GM20431 (cell line): ENCODE measurements around the gene ARHGAP21.
"Not testable (repeated sequence)": the region's sequence is repeated elsewhere in the genome, so short reads cannot be mapped to it uniquely, and the experiment has no call there.

Experiments used
- in situ Hi-C: fragments of 300-500 bp; cut with MseI, MboI; formaldehyde crosslinking; loops from one replicate; pipeline ENCODE4 v1.15.0; 2020; ENCODE audit warnings: low sequenced_read_pairs; ENCODE audit not compliant: unreplicated experiment

ARHGAP21 gene

DNA sequence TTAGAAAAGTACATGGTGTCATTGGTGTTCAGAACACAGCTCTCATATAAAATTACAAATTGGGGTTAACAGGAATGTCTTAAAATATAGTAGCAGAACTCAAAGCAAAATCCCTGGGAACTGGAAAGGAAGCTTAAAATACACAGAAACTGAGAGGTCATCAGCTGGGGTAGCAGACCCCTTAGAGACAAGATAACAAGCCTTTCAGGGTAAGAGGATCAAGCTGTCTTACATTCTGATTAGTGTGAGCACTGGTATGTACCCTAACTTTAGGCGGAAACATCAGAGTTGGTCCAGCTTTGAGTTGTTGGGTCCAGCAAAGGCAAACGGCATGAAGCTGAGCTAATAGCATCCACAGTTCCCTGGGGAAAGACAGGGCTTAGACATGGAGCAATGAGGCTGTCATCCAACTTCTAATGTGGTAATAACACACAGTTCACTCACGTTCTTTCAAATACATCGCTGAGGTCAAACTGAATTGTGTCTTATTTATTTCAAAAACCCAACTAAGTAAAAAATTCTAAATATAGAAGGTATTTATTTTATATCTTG is 32.6 kb downstream of the ARHGAP21 start:
- in situ Hi-C loops = no loop called here

DNA sequence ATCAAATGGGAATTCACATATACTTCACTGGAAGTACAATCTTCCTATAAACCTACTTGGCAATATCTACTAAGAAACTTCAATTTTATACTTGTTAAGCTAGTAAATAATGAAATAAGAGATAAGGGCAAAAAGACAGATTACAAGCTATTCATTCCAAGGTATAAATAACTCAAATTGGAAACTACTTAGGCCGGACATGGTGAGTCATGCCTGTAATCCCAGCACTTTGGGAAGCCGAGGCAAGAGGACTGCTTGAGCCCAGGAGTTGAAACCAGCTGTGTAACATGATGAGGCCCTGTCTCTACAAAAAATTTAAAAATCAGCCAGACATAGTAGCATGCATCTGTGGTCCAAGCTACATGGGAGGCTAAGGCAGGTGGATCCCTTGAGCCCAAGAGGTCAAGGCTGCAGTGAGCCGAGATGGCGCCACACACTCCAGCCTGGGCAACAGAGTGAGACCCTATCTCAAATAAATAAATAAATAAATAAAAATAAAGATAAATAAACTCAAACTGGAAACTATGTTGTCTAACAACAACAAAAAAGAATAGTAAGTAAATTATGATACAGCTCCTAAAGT is 37.6 kb downstream of the ARHGAP21 start:
- in situ Hi-C loops = no loop called here

DNA sequence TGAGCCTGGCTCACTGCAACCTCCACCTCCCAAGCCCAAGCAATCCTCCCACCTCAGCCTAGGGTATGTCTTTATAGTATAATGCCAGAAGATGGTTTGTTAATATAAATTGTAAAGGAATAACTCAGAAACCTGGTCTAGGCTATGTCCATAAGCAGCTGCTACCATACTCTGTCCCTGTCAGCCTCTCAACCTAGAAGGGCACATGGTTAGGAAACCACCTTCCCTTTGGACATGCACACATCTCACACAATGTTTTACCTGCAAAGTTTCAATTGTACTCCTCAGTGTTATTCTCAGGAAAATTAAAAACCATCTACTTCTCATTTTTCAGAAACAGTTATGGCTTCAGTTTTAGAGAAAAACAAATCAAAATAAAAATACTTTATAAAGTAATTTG is 40.1 kb downstream of the ARHGAP21 start:
- in situ Hi-C loops = no loop called here

DNA sequence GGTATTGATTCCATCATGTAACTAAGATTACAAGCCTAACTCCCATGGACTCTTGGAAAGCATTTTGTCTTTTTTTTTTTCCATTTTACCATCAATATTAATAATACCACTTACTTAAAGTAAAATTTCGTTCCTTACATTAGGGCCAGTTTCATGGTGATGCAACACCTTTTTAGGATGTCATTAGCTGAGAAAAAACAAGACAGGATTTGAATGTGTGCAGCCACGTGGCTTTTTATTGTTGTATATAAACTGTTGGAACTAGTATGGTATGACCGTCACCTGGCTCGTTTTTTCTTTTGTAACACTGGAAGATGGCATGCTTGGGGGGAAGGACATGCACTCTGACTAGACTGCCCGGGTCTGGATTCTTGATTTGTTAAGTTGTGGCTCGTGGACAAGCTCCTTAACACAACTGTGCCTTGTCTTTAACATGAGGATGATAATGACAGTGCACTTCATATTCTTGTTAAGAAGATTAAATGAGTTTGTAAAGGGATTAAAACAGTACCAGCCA is 42.1 kb downstream of the ARHGAP21 start:
- in situ Hi-C loops = no loop called here

DNA sequence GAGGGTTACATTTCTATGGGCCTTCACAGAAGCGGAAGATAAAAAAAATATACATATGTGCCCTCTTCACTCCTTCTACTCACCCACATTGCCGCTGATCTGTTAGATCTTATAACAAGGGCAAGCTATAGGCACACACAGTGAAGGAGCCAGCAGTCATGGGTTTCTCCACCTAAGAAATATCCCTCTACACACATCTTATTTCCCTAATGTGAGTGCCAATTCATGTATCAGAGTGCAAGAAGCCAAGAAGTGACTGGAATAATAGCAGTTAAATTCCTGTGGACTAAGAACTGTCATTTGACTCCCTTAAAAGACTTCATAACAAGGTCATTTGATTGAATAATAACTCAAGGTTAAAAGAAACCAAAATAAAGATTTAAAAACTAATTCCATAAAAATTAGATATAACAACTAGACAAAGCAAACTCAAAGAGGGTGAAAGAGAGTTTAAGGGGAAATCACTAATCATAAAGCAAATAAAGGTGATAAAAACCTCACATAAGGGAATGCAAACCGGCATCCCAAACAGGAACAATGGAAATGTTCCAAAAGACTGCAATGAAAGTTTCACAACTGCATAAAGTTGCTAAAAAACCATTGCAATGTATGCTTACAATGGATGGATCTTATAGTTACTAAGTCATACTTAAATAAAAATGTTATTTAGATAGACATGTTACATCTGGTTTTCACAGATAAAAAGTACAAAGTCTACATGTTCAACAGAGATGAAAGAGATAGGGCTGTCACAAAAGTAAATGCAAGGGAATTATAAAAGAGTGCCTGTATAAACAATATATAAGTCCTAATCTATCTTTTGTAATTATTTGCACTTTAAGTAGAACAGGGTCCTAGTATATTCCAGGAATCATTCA is 42.8 kb downstream of the ARHGAP21 start:
- in situ Hi-C loops = no loop called here

DNA sequence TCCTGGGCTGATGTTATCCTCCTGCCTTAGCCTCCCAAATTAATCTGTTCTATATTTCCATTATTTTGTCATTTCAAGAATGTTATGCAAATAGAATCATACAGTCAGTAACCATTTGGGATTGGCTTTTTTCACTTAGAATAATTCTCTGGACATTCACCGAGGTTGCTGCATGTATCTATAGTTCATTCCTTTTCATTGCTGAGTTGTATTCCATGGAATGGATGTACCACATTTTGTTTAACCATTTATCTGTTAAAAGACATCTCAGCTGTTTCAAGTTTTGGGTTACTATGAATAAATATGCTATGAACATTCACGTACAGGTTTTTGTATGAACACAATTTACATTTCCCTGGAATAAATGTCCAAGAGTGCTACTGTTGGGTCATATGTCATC is 44.9 kb downstream of the ARHGAP21 start:
- in situ Hi-C loops = no loop called here

DNA sequence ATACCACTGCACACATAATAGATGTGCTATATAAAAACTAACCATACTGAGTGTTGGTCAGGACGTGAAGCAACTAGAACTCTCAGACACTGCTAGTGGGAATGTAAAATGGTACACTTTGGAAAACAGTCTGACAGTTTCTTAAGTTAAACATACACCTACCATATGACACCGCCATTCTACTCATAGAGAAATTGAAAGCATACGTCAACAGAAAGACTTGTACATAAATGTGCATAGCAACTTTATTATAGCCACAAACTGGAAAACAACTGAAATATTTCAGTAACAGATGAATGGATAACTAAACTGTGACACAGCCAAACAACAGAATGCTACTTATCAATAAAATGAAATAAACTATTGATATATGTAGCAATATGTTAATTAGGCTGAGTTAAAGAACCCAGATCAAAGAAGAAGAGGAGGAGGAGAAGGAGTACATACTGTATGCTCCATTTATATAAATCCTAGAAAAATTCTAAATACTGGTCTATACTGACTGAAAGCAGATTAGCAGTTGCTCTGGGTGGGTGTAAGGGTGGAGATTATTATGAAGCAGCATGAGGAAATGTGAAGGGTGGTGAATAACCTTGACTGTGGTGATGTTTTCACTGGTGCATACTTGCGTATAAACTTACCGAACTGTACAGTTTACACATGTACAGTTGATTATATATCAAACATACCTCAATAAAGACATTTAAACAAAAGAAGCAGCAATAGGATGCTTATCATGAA is 48.6 kb downstream of the ARHGAP21 start:
- in situ Hi-C loops = no loop called here

DNA sequence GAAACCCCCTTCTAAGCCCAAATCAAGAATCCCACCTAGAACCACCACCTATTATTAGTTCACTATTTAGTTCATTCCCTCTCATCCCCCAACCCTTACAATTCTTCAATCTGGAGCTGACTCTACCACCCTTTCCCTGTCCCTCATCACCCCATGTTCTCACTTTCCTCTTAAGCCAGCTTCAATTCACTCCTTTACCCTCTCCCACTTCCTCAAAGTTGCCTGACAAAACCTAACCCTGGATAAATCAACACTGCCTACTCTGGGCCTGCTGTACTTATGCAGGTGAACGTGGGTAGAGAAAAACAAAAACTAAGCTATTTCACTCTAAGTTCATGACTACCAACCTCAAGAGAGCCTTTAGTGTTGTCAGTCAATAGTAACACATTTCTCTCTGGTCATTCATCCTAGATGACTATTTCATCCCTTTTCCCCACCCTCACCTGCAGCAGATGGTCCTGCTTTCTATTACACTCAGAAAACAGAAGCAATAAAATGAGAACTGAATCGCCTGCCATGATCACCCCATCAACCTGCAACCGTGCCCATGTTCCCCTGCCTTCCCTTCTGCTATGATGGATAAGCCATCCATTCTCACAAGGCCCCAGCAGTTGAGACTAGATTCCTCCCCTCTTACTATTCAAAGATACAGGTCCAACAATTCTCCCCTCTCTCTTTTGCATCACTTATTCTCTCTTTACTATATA is 52.6 kb downstream of the ARHGAP21 start:
- in situ Hi-C loops = no loop called here

DNA sequence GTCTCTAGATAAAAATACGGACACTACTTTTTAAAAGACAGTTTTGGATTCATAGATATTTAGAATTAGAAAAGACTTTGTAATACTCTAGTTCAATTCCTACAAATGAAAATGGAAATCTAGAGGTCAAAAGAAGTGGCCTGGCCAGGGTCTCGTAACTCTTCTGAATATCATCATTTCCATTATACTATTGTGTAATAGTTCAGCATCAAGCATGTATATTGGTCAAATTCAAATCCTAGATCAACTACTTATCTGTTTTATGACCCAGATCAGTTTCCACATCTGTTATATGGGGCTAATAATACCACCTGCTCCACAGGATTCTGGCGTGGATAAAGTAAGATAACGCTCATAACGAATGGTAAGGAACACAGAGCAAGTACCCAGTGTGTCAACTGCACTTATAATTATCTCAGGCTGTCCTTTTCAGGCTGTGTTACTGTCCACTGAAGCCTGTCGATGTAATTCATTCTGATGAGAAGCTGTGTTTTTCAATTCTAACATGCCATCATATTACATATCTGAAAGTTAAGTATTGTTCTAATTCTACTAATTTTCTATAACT is 54.3 kb downstream of the ARHGAP21 start:
- in situ Hi-C loops = no loop called here

DNA sequence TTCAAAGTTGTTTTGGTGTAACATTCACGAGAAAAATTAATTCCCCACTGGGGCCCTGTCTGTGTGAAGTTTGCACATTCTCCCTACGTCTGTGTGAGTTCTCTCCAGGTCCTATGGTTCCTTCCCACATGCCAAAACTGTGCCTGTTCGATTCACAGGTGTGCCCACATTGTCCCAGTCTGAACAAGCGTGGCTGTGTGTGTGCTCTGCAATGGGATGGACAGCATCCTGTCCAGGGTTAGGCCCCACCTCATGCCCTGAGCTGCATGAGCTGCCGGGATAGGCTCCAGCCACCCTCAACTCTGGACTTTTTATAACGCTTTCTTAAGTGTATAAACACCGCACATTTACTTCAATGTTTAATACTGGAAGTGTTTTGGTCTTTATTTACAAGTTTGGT is 55.4 kb downstream of the ARHGAP21 start:
- in situ Hi-C loops = no loop called here

DNA sequence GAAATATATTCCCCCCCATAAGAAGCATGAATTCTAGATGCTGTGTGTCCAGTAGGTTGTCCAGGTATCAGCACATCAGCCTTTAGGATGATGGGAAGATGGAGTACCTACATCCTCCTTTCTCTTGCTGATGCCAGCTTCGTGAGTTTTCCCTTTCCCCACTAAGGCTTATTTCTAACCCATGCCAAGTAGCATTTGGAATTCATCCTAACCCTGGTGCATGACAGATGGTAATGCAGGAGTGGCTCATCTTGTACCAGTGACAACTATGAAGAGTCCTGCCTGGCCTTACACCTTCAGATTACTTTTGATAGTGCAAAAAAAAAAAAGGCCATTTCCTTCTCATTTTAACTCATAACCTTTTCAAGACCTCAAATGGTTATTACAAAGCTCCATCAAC is 58.7 kb downstream of the ARHGAP21 start:
- in situ Hi-C loops = no loop called here

DNA sequence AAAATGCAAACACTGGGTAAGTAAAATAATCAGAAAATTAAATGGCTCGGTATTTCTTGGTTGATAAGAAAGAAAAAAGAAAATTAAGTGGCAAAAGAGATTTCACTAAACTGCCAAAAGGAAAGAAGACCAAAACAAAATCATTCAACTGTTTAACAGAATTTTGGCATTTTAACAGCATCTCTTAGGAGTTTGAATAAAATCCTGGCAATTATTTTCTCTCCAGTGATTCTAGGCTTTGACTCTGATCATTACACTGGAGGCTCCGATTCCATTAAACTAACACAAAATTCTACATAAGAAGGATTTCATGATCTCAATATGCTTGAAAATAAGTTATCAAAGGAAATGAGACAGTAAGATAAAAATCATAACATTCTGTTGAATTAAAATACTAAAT is 62.3 kb downstream of the ARHGAP21 start:
- in situ Hi-C loops = no loop called here

DNA sequence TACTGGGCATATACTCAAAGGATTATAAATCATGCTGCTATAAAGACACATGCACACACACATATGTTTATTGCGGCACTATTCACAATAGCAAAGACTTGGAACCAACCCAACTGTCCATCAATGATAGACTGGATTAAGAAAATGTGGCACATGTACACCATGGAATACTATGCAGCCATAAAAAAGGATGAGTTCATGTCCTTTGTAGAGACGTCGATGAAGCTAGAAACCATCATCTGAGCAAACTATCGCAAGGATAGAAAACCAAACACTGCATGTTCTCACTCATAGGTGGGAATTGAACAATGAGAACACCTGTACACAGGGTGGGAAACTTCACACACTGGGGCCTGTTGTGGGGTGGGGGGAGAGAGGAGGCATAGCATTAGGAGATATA is 65.4 kb downstream of the ARHGAP21 start:
- in situ Hi-C loops = not testable (repeated sequence)

DNA sequence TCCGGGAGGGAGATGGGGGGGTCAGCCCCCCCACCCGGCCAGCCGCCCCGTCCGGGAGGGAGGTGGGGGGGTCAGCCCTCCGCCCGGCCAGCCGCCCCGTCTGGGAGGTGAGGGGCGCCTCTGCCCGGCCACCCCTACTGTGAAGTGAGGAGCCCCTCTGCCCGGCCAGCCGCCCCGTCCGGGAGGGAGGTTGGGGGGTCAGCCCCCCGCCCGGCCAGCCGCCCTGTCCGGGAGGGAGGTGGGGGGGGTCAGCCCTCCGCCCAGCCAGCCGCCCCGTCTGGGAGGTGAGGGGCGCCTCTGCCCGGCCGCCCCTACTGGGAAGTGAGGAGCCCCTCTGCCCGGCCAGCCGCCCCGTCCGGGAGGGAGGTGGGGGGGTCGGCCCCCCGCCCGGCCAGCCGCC is 67.4 kb downstream of the ARHGAP21 start:
- in situ Hi-C loops = not testable (repeated sequence)

DNA sequence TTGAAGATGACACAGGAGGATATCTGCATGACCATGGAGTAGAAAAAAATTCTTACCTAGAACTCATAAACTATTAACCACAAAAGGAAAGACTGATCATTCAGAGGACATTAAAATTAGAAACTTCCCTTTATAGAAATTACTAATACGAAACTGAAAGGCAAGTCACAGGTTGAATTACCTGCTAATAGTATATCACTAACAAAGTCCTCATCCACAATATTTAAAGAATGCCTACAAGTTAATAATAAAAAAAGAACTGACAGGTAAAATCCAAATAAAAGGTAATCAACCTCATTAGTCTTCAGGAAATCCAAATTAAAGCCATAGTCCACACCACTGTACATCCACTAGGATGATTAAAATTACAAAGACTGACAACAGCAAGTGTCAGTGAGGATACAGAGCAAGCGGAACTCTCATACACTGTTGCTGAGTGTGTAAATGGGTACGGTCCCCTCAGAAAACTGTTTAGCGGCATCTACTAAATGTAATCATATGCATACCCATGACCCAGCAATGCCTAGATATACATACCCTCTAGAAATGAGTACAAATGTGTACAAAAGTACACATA is 71.2 kb downstream of the ARHGAP21 start:
- in situ Hi-C loops = no loop called here

DNA sequence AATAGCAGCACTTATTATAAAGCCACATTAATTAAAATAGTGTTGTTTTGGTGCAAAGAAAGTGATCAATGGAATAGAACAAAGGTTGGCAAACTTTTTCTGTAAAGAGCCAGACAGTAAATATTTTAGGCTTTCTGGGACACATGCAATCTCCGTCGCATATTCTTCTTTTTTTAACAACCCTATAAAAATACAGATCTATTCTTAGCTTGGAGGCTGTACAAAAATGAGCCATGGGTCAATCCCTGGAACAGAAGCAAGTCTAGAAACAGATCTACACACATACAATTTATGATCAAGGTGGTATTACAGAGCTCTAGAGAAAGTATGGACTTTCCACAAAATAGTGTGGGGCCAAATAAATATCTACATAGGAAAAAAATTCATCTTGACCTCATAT is 71.8 kb downstream of the ARHGAP21 start:
- in situ Hi-C loops = no loop called here

DNA sequence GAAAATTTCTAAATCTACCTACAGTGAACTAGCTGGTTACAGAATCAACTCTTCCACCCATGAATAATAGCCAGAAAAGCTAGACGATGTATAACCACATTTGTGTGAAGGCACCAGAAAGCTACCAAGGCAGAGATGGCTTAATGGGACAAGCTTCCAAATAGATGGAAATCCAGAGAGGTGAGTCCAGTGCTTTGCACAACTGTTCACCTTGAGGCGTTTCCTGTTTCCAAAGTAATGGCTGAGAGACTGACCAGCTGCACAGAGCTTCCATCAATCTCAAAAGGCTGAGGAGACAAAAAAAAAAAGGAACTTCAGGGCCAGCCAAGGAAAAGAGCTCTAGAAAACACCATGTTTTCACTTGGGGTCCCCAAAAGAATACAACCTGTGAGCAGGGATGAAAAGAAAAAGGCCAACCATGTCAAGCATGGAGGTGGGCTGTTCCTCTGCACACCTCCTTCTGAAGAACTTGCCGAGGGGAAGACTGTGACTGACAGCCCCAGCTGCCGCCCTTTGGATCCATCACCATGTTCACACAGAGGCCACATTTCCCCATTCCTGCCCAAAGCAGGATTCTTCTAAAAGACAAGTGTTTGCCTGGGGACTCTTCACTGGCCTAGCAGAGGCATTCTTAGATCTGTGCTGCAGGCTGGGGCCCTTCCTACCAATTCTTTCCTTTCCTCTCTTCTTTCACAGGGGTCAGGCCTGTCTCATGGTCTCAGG is 72.9 kb downstream of the ARHGAP21 start:
- in situ Hi-C loops = no loop called here

DNA sequence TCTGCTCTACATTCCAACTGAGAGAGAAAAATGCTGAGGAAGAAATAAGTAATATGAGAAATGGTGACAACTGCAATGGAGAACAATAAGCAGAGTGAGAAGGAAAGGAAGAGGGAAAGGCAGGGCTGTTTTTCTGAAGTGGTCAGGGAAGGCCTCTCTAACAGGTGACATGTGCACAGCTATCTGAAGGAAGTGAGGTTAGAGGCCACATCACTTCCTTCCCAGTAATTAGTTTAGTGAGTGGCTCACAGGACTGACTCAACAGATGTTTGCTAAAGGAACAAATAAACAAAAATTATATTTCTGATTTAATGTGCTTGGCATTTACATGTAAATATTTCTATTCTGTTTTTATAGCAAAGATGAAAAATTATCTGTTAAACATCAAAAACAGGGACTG is 77.9 kb downstream of the ARHGAP21 start:
- in situ Hi-C loops = loop anchor here (25.0 kb wide), 2 partner anchors 317 to 442 kb away; partner anchors contain the start of gene PRTFDC1

DNA sequence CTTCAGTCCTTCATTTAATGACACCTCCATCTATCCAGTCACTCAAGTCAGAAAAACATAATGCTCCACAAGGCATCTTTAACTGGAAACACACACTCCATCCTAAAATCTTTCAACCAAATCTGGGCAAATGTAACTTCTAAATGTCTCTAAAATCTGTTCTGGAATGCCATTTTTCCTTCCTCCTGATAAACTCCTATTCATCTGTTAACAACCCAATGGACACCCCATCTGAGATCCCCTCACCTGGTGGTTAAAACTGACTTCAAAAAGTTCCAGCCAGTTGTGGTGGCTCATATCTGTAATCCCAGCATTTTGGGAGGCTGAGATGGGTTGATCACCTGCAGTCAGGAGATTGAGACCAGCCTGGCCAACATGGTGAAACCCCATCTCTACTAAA is 78.7 kb downstream of the ARHGAP21 start:
- in situ Hi-C loops = loop anchor here (25.0 kb wide), 2 partner anchors 317 to 442 kb away; partner anchors contain the start of gene PRTFDC1
